ENCODE results near the gene GABRG3. TPM values are rescaled to one million over a fixed set of nuclear protein-coding genes. Genes with fewer than 3 reads are reported as not detected.

GABRG3 gene
- polyA plus RNA-seq, 1 experiment = not detected

GRCh38 chr15:27486051-27486450 is 515.1 kb downstream of the GABRG3 start:
- POLR2A ChIA-PET = no interaction called here

GRCh38 chr15:27486683-27487647 is 516.0 kb downstream of the GABRG3 start:
- TF ChIP-seq CTCF (IDR thresholded peaks at IDR 0.05; ENCODE audit: insufficient read depth, low read depth, low read length) = no peak
- Histone ChIP-seq H3K4me3 (ENCODE audit: low read depth, low read length) (no peak overlapping the region), H3K27me3 (ENCODE audit: control insufficient read depth, insufficient read depth, low read length) (no peaks in the 10 kb centered on the region), H3K36me3 (ENCODE audit: control insufficient read depth, insufficient read depth, low read length) (no peaks in the 10 kb centered on the region)
- CTCF ChIA-PET = interaction anchor here (0.7 kb wide), 1 partner anchor 38 kb away, joined by 3 read pairs; no protein-coding TSS in a partner anchor
- no peak for DNase-seq (ENCODE audit: low read depth)
- POLR2A ChIA-PET = no interaction called here

More at GRCh38 chr15:27486051-27486450, 515.1 kb downstream of the GABRG3 start:
- no peak overlapping the region for H3K4me3 ChIP-seq (ENCODE audit: low read depth, low read length)
- TF ChIP-seq CTCF (IDR thresholded peaks at IDR 0.05; ENCODE audit: insufficient read depth, low read depth, low read length) = no peak
- no peak for DNase-seq (ENCODE audit: low read depth)
- CTCF ChIA-PET = no interaction called here
- no peaks in the 10 kb centered on the region for H3K36me3 ChIP-seq (ENCODE audit: control insufficient read depth, insufficient read depth, low read length)
- no peaks in the 10 kb centered on the region for H3K27me3 ChIP-seq (ENCODE audit: control insufficient read depth, insufficient read depth, low read length)

GRCh38 chr15:27487846-27488245 is 516.9 kb downstream of the GABRG3 start:
- no peak for TF ChIP-seq CTCF (IDR thresholded peaks at IDR 0.05; ENCODE audit: insufficient read depth, low read depth, low read length)
- CTCF ChIA-PET = interaction anchor here (0.7 kb wide), 1 partner anchor 38 kb away, joined by 3 read pairs; no protein-coding TSS in a partner anchor
- POLR2A ChIA-PET = no interaction called here
- Histone ChIP-seq H3K36me3 (ENCODE audit: control insufficient read depth, insufficient read depth, low read length) (no peaks in the 10 kb centered on the region), H3K4me3 (ENCODE audit: low read depth, low read length) (no peak overlapping the region), H3K27me3 (ENCODE audit: control insufficient read depth, insufficient read depth, low read length) (no peaks in the 10 kb centered on the region)
- no peak for DNase-seq (ENCODE audit: low read depth)

GRCh38 chr15:27490867-27491595 is 520.0 kb downstream of the GABRG3 start:
- no peak for TF ChIP-seq CTCF (IDR thresholded peaks at IDR 0.05; ENCODE audit: insufficient read depth, low read depth, low read length)
- Histone ChIP-seq H3K36me3 (ENCODE audit: control insufficient read depth, insufficient read depth, low read length) (no peaks in the 10 kb centered on the region), H3K4me3 (ENCODE audit: low read depth, low read length) (no peak overlapping the region), H3K27me3 (ENCODE audit: control insufficient read depth, insufficient read depth, low read length) (no peaks in the 10 kb centered on the region)
- CTCF ChIA-PET = interaction anchor here (0.7 kb wide), 1 partner anchor 8 kb away, joined by 3 read pairs; no protein-coding TSS in a partner anchor
- POLR2A ChIA-PET = no interaction called here
- DNase-seq (ENCODE audit: low read depth) = no peak

All from BJ (cell line).